Mesenchymal stem cell (in vitro differentiated cells and primary cell): Measurements from ENCODE around the gene MGA.

Experiments
- DNase-seq: peaks from one replicate; pipeline ENCODE4 v3.0.0-alpha.2; 2013
- H2AFZ ChIP-seq: one replicate; pipeline ENCODE4 v1.6.1; 2013; ENCODE audit warnings: low read depth, mild to moderate bottlenecking, control low read depth, inconsistent platforms, low read length, moderate library complexity
- H2AK5ac ChIP-seq: 2 replicates; pipeline ENCODE4 v1.6.1; 2013; ENCODE audit warnings: low read length, moderate library complexity, mild to moderate bottlenecking, inconsistent platforms; ENCODE audit not compliant: severe bottlenecking
- H2BK120ac ChIP-seq: one replicate; pipeline ENCODE4 v1.6.1; 2013; ENCODE audit warnings: low read depth, mild to moderate bottlenecking, inconsistent platforms, low read length, moderate library complexity
- H2BK12ac ChIP-seq, 2 experiments: one replicate each; pipeline ENCODE4 v1.6.1; 2013; ENCODE audit warnings: inconsistent platforms in 2 of 2, low read length in 2 of 2, mild to moderate bottlenecking in 2 of 2, moderate library complexity in 2 of 2, control low read depth in 1 of 2
- H2BK15ac ChIP-seq: one replicate; pipeline ENCODE4 v1.6.1; 2013; ENCODE audit warnings: mild to moderate bottlenecking, low read depth, inconsistent platforms; ENCODE audit not compliant: poor library complexity, severe bottlenecking
- H2BK5ac ChIP-seq: 2 replicates; pipeline ENCODE4 v1.6.1; 2013; ENCODE audit warnings: low read depth, mild to moderate bottlenecking, low read length, control low read depth, inconsistent platforms; ENCODE audit not compliant: poor library complexity, severe bottlenecking
- H3K14ac ChIP-seq, 2 experiments: one replicate each; pipeline ENCODE4 v1.6.1; 2013; ENCODE audit warnings: inconsistent platforms in 2 of 2, low read length in 2 of 2, control low read depth in 1 of 2, mild to moderate bottlenecking in 1 of 2, moderate library complexity in 1 of 2
- H3K18ac ChIP-seq, 2 experiments: one replicate each; pipeline ENCODE4 v1.6.1; 2013; ENCODE audit warnings: inconsistent platforms in 2 of 2, low read length in 2 of 2, control low read depth in 1 of 2, low read depth in 1 of 2, mild to moderate bottlenecking in 1 of 2
- H3K23ac ChIP-seq, 2 experiments: one replicate each; pipeline ENCODE4 v1.6.1; 2013; ENCODE audit warnings: inconsistent platforms in 2 of 2, low read length in 2 of 2, mild to moderate bottlenecking in 2 of 2, moderate library complexity in 2 of 2, control low read depth in 1 of 2
- H3K27ac ChIP-seq: 2 replicates; pipeline ENCODE4 v1.5.1; 2013; ENCODE audit warnings: mild to moderate bottlenecking, moderate library complexity, low read length, control low read depth, inconsistent platforms; ENCODE audit not compliant: poor library complexity, severe bottlenecking
- H3K27me3 ChIP-seq, 2 experiments: 2 replicates each; pipeline versions ENCODE4 v1.6.1 to v1.7.0; 2013; ENCODE audit warnings: low read length in 2 of 2, mild to moderate bottlenecking in 2 of 2, moderate library complexity in 2 of 2, control low read depth in 1 of 2, inconsistent platforms in 1 of 2; ENCODE audit not compliant: control insufficient read depth in 1 of 2, insufficient read depth in 1 of 2
- H3K36me3 ChIP-seq, 2 experiments: 2 replicates each; pipeline versions ENCODE4 v1.6.1 to v1.7.0; 2013; ENCODE audit warnings: low read length in 2 of 2, control low read depth in 1 of 2, inconsistent platforms in 1 of 2, low read depth in 1 of 2, mild to moderate bottlenecking in 1 of 2; ENCODE audit not compliant: insufficient read depth in 2 of 2, control insufficient read depth in 1 of 2
- H3K4ac ChIP-seq, 2 experiments: one replicate each; pipeline ENCODE4 v1.6.1; 2013; ENCODE audit warnings: inconsistent platforms in 2 of 2, low read length in 2 of 2, mild to moderate bottlenecking in 2 of 2, moderate library complexity in 2 of 2, control low read depth in 1 of 2, low read depth in 1 of 2
- H3K4me1 ChIP-seq: 2 replicates; pipeline ENCODE4 v1.6.1; 2013; ENCODE audit warnings: low read depth, low read length, control low read depth; ENCODE audit not compliant: control insufficient read depth, insufficient read depth
- H3K4me2 ChIP-seq: 2 replicates; pipeline ENCODE4 v1.6.1; 2013; ENCODE audit warnings: low read length, mild to moderate bottlenecking, inconsistent platforms; ENCODE audit not compliant: poor library complexity, severe bottlenecking
- H3K4me3 ChIP-seq, 2 experiments: 2 replicates each; pipeline versions ENCODE4 v1.5.1 to v1.7.0; 2013; ENCODE audit warnings: low read length in 2 of 2, mild to moderate bottlenecking in 2 of 2, control low read depth in 1 of 2, low read depth in 1 of 2; ENCODE audit not compliant: insufficient read depth in 1 of 2
- H3K79me1 ChIP-seq: replicated peaks from 2 replicates; pipeline ENCODE4 v1.6.1; 2013; ENCODE audit warnings: mild to moderate bottlenecking, control low read depth, low read length, inconsistent platforms; ENCODE audit not compliant: poor library complexity, severe bottlenecking
- H3K9ac ChIP-seq: 2 replicates; pipeline ENCODE4 v1.7.0; 2013; ENCODE audit warnings: mild to moderate bottlenecking, low read length, moderate library complexity
- H3K9me3 ChIP-seq: 2 replicates; pipeline ENCODE4 v1.7.0; 2013; ENCODE audit warnings: mild to moderate bottlenecking, low read length; ENCODE audit not compliant: control insufficient read depth
- H4K8ac ChIP-seq: one replicate; pipeline ENCODE4 v1.6.1; 2013; ENCODE audit warnings: inconsistent platforms, mild to moderate bottlenecking, low read length, moderate library complexity
- H4K91ac ChIP-seq: one replicate; pipeline ENCODE4 v1.6.1; 2013; ENCODE audit warnings: mild to moderate bottlenecking, low read length, inconsistent platforms
- WGBS: methylation state at CpG from one replicate; pipeline ENCODE4 v1.1.7; 2013; ENCODE audit warnings: mixed read lengths; 5-methylcytosine and 5-hydroxymethylcytosine counted together

The MGA gene

DNA sequence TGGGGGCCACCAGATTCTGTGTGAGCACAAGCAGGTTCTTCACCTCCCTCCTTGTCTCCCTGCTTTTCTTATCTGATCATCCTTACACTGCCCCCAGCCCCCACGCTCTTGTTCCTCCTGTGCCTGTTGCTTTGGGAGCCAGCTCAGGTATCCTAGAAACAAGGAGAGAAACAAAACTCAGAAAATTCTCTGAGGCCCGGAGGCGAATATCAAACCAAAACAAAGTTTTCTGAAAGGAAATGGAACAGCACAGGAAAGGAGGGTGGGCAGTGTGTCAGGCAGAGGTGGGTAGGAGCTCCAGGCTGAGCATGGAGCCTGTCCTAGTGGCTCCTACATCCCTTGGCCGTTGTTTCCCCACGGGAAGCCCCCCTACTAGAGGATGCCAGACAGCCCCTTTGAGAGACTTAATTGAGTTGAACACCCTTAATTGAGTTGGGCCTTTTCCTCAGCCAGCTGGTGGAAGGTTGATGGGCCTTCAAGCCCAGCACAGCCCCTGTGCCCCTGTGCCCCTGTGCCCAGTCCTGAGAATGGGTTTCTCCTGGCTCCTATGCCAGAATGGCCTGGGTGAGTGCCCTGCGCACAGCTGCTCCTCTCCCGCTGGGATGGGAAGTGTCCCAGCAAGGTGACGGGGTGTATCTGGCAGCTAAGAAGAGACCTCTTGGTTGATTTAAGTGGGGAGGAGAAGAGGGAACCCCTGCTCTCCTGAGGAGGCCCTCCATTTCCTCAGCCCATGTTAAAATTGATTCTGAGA lies 144.9 kb downstream of the MGA start:
- Histone ChIP-seq H3K4me1 (peaks cover 15% of the 10 kb centered on the region), H4K91ac (no peak overlapping the region), H3K4me3 (no peak overlapping the region), H3K14ac (no peak overlapping the region), H2AFZ (no peak overlapping the region), H3K9me3 (no peaks in the 10 kb centered on the region), H2BK12ac (no peak overlapping the region), H3K9ac (no peak overlapping the region), H3K79me1 (peaks cover 41% of the 10 kb centered on the region), H2AK5ac (no peak overlapping the region), H2BK5ac (no peak overlapping the region), H3K27ac (no peak overlapping the region), H2BK120ac (no peak overlapping the region), H3K4ac (no peak overlapping the region), H3K27me3 (no peaks in the 10 kb centered on the region), H2BK15ac (no peak overlapping the region), H3K23ac (peak overlapping the region in 1 of 2 experiments; percentile 42), H3K4me2 (no peak overlapping the region), H3K36me3 (peaks cover 17 to 27% of the 10 kb centered on the region in 2 experiments), H4K8ac (no peak overlapping the region), H3K18ac (no peak overlapping the region)
- no peak for DNase-seq
- WGBS, result 92% methylated on average over 8 of the region's 8 CpGs

DNA sequence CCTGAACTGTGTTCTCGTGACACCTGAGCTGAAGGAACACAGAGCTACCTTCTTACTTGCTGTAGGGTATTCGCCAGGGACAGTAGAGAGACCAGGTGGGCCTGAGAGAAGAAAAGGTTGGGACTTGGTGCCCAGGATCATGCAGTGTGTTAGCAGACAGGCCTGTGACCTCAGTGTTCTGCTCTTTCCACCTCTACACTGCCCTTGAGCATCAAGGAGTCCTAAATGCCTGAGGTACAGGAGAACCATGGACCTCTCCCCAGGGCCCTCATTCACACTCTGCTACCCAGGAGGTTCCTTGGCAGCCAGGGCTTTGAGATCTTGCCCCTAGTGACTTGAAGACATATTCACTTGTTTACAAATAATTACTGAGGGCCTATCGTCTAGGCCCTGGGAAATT lies 145.5 kb downstream of the MGA start:
- Histone ChIP-seq H3K9me3 (no peaks in the 10 kb centered on the region), H3K27me3 (no peaks in the 10 kb centered on the region), H4K8ac (no peak overlapping the region), H2BK120ac (no peak overlapping the region), H3K18ac (no peak overlapping the region), H2AFZ (no peak overlapping the region), H3K4me2 (no peak overlapping the region), H2BK12ac (no peak overlapping the region), H2BK5ac (no peak overlapping the region), H3K9ac (no peak overlapping the region), H4K91ac (no peak overlapping the region), H2AK5ac (no peak overlapping the region), H3K4me1 (peaks cover 15% of the 10 kb centered on the region), H3K79me1 (peaks cover 38% of the 10 kb centered on the region), H3K4me3 (no peak overlapping the region), H3K4ac (no peak overlapping the region), H2BK15ac (no peak overlapping the region), H3K14ac (no peak overlapping the region), H3K27ac (no peak overlapping the region), H3K36me3 (peaks cover 11 to 21% of the 10 kb centered on the region in 2 experiments), H3K23ac (no peak overlapping the region)
- DNase-seq, result no peak
- WGBS, result 96% methylated on average over 2 of the region's 3 CpGs

- no peak overlapping the region for H3K27ac ChIP-seq
- H2BK15ac ChIP-seq, result no peak overlapping the region
- 93% methylated on average over 10 of the region's 10 CpGs for WGBS
- DNase-seq, result no peak
- H3K27me3 ChIP-seq, result no peaks in the 10 kb centered on the region
- no peak overlapping the region for H4K91ac ChIP-seq
- H3K23ac ChIP-seq, result no peak overlapping the region
- no peak overlapping the region for H3K4me2 ChIP-seq
- no peak overlapping the region for H3K9ac ChIP-seq
- H3K9me3 ChIP-seq, result no peaks in the 10 kb centered on the region
- H3K36me3 ChIP-seq, result peaks cover 15% of the 10 kb centered on the region in 2 experiments
- H3K14ac ChIP-seq, result peak overlapping the region in 1 of 2 experiments; percentile 31
- H3K4ac ChIP-seq, result no peak overlapping the region
- H2BK12ac ChIP-seq, result no peak overlapping the region
- peaks cover 16% of the 10 kb centered on the region for H3K4me1 ChIP-seq
- no peak overlapping the region for H2AFZ ChIP-seq
- H3K18ac ChIP-seq, result no peak overlapping the region
- H3K4me3 ChIP-seq, result no peak overlapping the region
- no peak overlapping the region for H4K8ac ChIP-seq
- H2BK5ac ChIP-seq, result no peak overlapping the region
- H2BK120ac ChIP-seq, result no peak overlapping the region
- peaks cover 38% of the 10 kb centered on the region for H3K79me1 ChIP-seq
- no peak overlapping the region for H2AK5ac ChIP-seq
Observed at GRCh38 chr15:41806291-41807181, 146.3 kb downstream of the MGA start.

DNA sequence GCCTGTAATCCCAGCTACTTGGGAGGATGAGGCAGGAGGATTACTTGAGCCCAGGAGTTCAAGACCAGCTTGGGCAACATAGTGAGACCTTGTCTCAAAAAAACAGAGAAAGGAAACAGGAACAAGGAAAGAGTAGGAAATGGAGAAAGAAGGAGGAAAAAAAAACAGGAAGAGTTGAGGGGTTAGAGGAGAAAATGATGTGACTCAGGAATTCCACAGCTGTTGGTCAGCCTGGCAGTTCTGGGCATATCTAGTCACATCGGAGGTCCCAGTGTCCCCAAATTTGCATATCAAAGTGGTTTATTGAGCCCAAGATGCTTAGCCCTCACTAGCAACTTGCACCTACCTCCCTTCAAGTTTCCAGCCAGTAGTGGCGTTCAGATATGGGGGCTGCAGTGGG lies 148.9 kb downstream of the MGA start:
- H3K9ac ChIP-seq, result peak overlapping the region; percentile 33
- peaks cover 42% of the 10 kb centered on the region for H3K79me1 ChIP-seq
- no peak overlapping the region for H3K4me3 ChIP-seq
- H3K4me2 ChIP-seq, result no peak overlapping the region
- no peak overlapping the region for H4K91ac ChIP-seq
- H3K27ac ChIP-seq, result no peak overlapping the region
- H3K4ac ChIP-seq, result no peak overlapping the region
- H3K4me1 ChIP-seq, result peaks cover 15% of the 10 kb centered on the region
- peaks cover 34 to 38% of the 10 kb centered on the region in 2 experiments for H3K36me3 ChIP-seq
- no peak overlapping the region for H2BK15ac ChIP-seq
- 0% methylated on average over 1 of the region's 2 CpGs for WGBS
- H2BK120ac ChIP-seq, result no peak overlapping the region
- no peak overlapping the region for H4K8ac ChIP-seq
- no peak overlapping the region for H2BK5ac ChIP-seq
- no peak overlapping the region for H2BK12ac ChIP-seq
- no peak overlapping the region for H3K14ac ChIP-seq
- H2AK5ac ChIP-seq, result no peak overlapping the region
- no peak overlapping the region for H3K18ac ChIP-seq
- no peak for DNase-seq
- H3K27me3 ChIP-seq, result no peaks in the 10 kb centered on the region
- no peaks in the 10 kb centered on the region for H3K9me3 ChIP-seq
- no peak overlapping the region for H3K23ac ChIP-seq
- H2AFZ ChIP-seq, result no peak overlapping the region
